GM21786 (cell line): ENCODE data around the gene TMEM225B.
"Not testable (repeated sequence)": the region's sequence is repeated elsewhere in the genome, so short reads cannot be mapped to it uniquely, and the experiment has no call there.

Experiments used
- ATAC-seq: cut with Tn5 transposase; IDR thresholded peaks from one replicate; pipeline ENCODE4 v1.9.1; 2021; ENCODE audit not compliant: unreplicated experiment

Gene TMEM225B

GRCh38 chr7:99597762-99598501 is at the start of gene TMEM225B:
TSS of gene TMEM225B (plus strand) at chr7:99598267. CDS start at chr7:99604389, 6,122 bp downstream.
- no peak for ATAC-seq

- ATAC-seq, result not testable (repeated sequence)
Measured at GRCh38 chr7:99549545-99549944, 48.5 kb upstream of the TMEM225B start.

GRCh38 chr7:99551334-99551733 is 46.7 kb upstream of the TMEM225B start:
- no peak for ATAC-seq

- peak; percentile 98 for ATAC-seq
Measured at GRCh38 chr7:99551767-99552463, 46.2 kb upstream of the TMEM225B start, which contains the start of gene FAM200A. TSS of gene FAM200A (minus strand) at chr7:99552114. CDS start at chr7:99548407, 3,707 bp downstream.

GRCh38 chr7:99553039-99553438 is 45.0 kb upstream of the TMEM225B start:
- ATAC-seq, result no peak

GRCh38 chr7:99554939-99555338 is 43.1 kb upstream of the TMEM225B start:
- ATAC-seq, result no peak

GRCh38 chr7:99557196-99557607 is 40.9 kb upstream of the TMEM225B start:
- ATAC-seq, result no peak

- ATAC-seq, result no peak
Measured at GRCh38 chr7:99557940-99558305, 40.1 kb upstream of the TMEM225B start.

GRCh38 chr7:99558306-99559174 is 39.5 kb upstream of the TMEM225B start, which contains the start of gene ZNF655:
TSS of gene ZNF655 (plus strand) at chr7:99558642. CDS start at chr7:99560560, 1,918 bp downstream.
- ATAC-seq, result peak; percentile 80

- ATAC-seq, result no peak
Measured at GRCh38 chr7:99559175-99559915, 38.7 kb upstream of the TMEM225B start.

- no peak for ATAC-seq
Measured at GRCh38 chr7:99560834-99561736, 37.0 kb upstream of the TMEM225B start.

GRCh38 chr7:99561737-99562051 is 36.4 kb upstream of the TMEM225B start:
- no peak for ATAC-seq

GRCh38 chr7:99562114-99562784 is 35.8 kb upstream of the TMEM225B start:
- no peak for ATAC-seq

GRCh38 chr7:99562832-99563231 is 35.2 kb upstream of the TMEM225B start:
- no peak for ATAC-seq

- ATAC-seq, result no peak
Measured at GRCh38 chr7:99563650-99564049, 34.4 kb upstream of the TMEM225B start.

GRCh38 chr7:99568770-99569169 is 29.3 kb upstream of the TMEM225B start:
- ATAC-seq, result not testable (repeated sequence)

GRCh38 chr7:99571768-99572167 is 26.3 kb upstream of the TMEM225B start:
- no peak for ATAC-seq

GRCh38 chr7:99573257-99573656 is 24.8 kb upstream of the TMEM225B start:
- no peak for ATAC-seq

GRCh38 chr7:99576251-99576650 is 21.8 kb upstream of the TMEM225B start:
- no peak for ATAC-seq
